Activated effector memory CD4-positive, alpha-beta T cell treated with anti-CD3 and anti-CD28 coated beads, Interleukin-2, amount 50 U/mL, for 16 hours (primary cell): Measurements from ENCODE around the gene ZNF354B.

ENCODE experiments used
- DNase-seq: peaks from one replicate; pipeline ENCODE4 v3.0.0-alpha.2; 2020

The ZNF354B gene

DNA sequence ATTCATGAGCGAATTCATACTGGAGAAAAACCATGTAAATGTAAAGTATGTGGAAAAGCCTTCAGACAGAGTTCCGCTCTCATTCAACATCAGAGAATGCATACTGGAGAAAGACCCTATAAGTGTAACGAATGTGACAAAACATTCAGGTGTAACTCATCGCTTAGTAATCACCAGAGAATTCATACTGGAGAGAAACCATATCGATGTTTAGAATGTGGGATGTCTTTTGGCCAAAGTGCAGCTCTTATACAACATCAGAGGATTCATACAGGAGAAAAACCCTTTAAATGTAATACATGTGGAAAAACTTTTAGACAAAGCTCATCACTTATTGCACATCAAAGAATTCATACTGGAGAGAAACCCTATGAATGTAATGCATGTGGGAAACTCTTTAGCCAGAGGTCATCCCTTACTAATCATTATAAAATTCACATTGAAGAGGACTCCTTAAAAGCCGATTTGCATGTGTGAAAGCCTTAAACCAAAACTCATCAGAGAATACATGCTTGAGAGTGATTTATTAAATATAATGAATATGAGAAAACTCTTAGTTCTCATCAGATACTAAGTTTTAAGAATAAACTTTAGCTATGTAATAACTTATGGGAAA, 24.2 kb downstream of the ZNF354B start:
- no peak for DNase-seq

DNA sequence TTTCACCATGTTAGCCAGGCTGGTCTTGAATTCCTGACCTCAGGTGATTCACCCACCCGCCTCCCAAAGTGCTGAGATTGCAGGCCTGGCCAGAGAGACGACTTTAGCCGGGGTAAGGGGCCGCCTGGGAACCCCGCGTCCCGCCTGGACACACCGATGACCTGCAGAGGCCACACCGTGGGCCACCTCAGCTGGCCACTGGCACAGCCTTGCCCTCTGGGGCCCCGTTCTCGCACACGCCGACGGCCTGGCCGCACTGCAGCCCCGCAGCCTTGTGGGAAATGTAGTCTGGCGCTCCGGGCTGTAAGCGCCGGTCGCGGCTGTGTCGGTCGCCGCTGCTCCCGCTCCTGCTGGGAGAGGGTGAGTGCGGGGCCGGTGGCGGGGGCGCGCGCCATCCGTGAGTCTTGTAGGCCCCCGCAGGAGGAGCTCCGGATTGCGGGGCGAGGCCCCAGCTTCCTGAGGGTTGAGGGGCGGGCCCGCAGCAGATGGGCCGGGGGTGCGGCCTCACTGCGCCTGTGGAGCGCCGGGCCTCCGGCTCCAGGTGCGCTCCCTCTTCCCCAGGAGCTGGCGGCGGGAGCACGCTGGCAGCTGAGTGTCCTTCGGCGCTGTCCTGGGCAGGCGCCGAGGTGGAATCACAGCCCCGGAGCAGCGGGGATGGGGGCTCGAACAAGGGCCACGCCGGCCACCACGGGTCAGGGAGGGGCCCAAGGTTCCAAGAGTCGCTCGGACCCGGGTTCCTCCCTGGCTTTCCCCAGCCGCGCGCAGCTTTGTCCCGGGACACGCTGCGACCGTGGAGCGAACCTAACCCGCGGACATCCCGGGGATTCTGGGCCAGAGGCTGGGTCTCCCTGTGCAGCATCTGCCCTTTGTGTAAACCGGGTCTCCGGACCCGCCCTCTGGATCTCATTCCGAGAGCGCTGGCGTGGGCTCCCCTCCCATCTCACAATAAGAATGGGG, 36.1 kb downstream of the ZNF354B start, which contains the start of gene ZFP2:
TSS of gene ZFP2 (plus strand) at position 299 of the 957 bp plus-strand sequence. CDS start 35,401 bp downstream, outside the sequence.
- peak; percentile 69 for DNase-seq

DNA sequence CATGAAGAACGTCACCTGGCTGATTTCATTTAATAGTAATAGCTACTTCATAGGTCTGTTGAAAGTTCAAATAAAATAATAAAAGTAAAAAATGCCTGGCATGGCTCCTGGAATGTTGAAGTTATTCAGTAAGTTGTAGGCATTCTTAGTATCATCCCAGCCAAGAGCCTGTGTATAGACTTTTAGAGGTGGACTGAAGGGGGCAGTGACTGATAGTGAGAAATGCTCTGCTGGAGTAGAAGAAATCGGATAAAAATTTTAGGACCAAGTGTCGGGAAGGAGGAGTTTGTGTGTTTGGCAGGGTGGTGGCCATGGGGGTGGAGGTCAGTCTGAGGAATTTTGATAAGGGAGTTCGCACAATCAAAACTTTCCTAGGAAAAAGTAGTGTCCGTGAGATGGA, 39.5 kb downstream of the ZNF354B start:
- no peak for DNase-seq

DNA sequence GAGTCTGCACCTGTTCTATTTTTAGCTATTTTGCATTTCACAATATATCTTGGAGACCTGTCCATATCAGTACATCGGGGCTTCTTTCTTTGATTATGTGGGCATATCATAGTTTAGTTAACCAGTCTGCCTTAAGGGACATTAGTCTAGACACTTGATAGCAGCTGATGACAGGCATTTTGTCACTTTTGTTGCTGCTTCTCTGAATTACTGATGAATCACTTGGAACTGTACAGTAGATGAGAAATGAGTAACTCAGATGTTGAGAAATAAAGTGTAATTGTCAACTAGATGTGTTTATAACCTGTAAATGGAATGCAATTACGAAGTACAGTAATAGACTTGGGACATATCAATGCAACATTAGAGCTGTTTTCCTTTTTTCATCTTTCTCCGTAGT, 43.1 kb downstream of the ZNF354B start:
- no peak for DNase-seq

DNA sequence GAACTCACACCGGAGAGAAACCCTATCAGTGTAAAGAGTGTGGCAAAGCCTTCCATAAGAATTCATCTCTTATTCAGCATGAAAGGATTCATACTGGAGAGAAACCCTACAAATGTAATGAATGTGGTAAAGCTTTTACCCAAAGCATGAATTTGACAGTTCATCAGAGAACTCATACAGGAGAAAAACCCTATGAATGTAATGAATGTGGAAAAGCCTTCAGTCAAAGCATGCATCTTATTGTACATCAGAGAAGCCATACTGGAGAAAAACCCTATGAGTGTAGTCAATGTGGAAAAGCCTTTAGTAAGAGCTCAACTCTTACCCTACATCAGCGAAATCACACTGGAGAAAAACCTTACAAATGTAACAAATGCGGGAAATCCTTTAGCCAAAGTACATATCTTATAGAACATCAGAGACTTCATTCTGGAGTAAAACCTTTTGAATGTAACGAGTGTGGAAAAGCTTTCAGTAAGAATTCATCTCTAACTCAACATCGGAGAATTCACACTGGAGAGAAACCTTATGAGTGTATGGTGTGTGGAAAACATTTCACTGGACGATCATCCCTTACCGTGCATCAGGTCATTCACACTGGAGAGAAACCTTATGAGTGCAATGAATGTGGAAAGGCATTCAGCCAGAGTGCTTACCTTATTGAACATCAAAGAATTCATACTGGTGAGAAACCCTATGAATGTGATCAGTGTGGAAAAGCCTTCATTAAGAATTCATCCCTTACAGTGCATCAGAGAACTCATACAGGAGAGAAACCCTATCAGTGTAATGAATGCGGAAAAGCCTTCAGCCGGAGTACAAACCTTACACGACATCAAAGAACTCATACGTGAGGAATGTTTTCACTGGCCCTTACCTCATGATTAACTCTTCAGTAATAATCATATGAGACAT, 72.3 kb downstream of the ZNF354B start:
- no peak for DNase-seq
